ENCODE results near the gene CCDC149. TPM values are rescaled to one million over a fixed set of nuclear protein-coding genes. Genes with fewer than 3 reads are reported as not detected.

The CCDC149 gene
- total and polyA plus RNA-seq, 2 donors (not counting 3 experiments of a cell fraction or from before 2014, with no cell fraction given) = 7.8 to 11.3 TPM

GRCh38 chr4:24934311-24934710 lies 21.5 kb upstream of the CCDC149 start:
- DNase-seq (ENCODE audit: low read depth, low spot score) (no peak), FAIRE-seq (no peak)
- Histone ChIP-seq H4K20me1 (replicated peaks; ENCODE audit: control insufficient read depth, extremely low read depth, insufficient read depth, low read length) (no peaks in the 10 kb centered on the region), H3K79me2 (ENCODE audit: control insufficient read depth, insufficient read depth, low read length) (no peaks in the 10 kb centered on the region), H3K27ac (ENCODE audit: insufficient read depth, low read depth, low read length) (no peak overlapping the region), H3K9me1 (replicated peaks; ENCODE audit: control insufficient read depth, extremely low read depth, insufficient read depth, low read length) (no peaks in the 10 kb centered on the region), H3K9ac (replicated peaks; ENCODE audit: extremely low read depth, insufficient read depth, low read length) (no peak overlapping the region), H3K4me2 (ENCODE audit: insufficient read depth, low read length) (no peak overlapping the region), H3K36me3 (ENCODE audit: control insufficient read depth in 2 of 2, extremely low read depth in 1 of 2, insufficient read depth in 2 of 2, low read length in 2 of 2) (no peaks in the 10 kb centered on the region), H2AFZ (ENCODE audit: low read depth, low read length) (no peak overlapping the region), H3K27me3 (ENCODE audit: control insufficient read depth in 2 of 2, insufficient read depth in 2 of 2, low read length in 2 of 2) (no peaks in the 10 kb centered on the region), H3K9me3 (replicated peaks; ENCODE audit: control insufficient read depth, insufficient read depth, low read length) (no peaks in the 10 kb centered on the region), H3K4me3 (replicated peaks in 1 of 3; ENCODE audit: insufficient read depth in 1 of 3, low read depth in 1 of 3, low read length in 3 of 3) (no peak overlapping the region), H3K4me1 (ENCODE audit: control insufficient read depth, extremely low read depth, insufficient read depth, low read length) (no peaks in the 10 kb centered on the region)
- intact Hi-C loops (cut with micrococcal nuclease) (no loop called here), dilution Hi-C loops (cut with MboI; ENCODE audit: extremely low pct_ligation_motif_present, low sequenced_read_pairs) (no loop called here)
- POLR2A ChIA-PET = no interaction called here
- TF ChIP-seq JUN (IDR thresholded peaks at IDR 0.05; ENCODE audit: borderline replicate concordance, insufficient read depth, insufficient read length, low read depth) = no peak
- TF ChIP-seq POLR2AphosphoS5 (IDR thresholded peaks at IDR 0.05; ENCODE audit: insufficient read depth, low read depth, low read length) = no peak
- no peak for TF ChIP-seq MYC (IDR thresholded peaks at IDR 0.05; ENCODE audit: low read depth, low read length)
- no peak for TF ChIP-seq POLR2A (IDR thresholded peaks at IDR 0.05; ENCODE audit: low read depth, low read length)
- no peak for TF ChIP-seq GATA2 (IDR thresholded peaks at IDR 0.05; ENCODE audit: insufficient read depth, insufficient read length, low read depth, low read length)
- TF ChIP-seq MAX (IDR thresholded peaks at IDR 0.05; ENCODE audit: insufficient read depth, insufficient read length) = no peak
- no peak for TF ChIP-seq CTCF (IDR thresholded peaks at IDR 0.05; ENCODE audit: extremely low read depth in 1 of 2, insufficient read depth in 1 of 2, low read depth in 1 of 2, low read length in 2 of 2)
- TF ChIP-seq FOS (IDR thresholded peaks at IDR 0.05; ENCODE audit: borderline replicate concordance, insufficient read depth, low read length) = no peak
- no peak for TF ChIP-seq EZH2 (IDR thresholded peaks at IDR 0.05; ENCODE audit: borderline replicate concordance, low read depth, low read length, severe bottlenecking)
- no TSS peak for BruUV-seq (replicated peaks)
- CTCF ChIA-PET = no interaction called here

Measured in endothelial cell of umbilical vein (primary cell).